Stimulated activated CD4-positive, alpha-beta T cell treated with anti-CD3 and anti-CD28 coated beads, Interleukin-4, amount 100 ng/mL, for 1 hour (primary cell): Measurements from ENCODE around the gene TRIM31.

Source experiments
- DNase-seq: peaks from one replicate; pipeline ENCODE4 v3.0.0-alpha.2; 2020

The TRIM31 gene

DNA sequence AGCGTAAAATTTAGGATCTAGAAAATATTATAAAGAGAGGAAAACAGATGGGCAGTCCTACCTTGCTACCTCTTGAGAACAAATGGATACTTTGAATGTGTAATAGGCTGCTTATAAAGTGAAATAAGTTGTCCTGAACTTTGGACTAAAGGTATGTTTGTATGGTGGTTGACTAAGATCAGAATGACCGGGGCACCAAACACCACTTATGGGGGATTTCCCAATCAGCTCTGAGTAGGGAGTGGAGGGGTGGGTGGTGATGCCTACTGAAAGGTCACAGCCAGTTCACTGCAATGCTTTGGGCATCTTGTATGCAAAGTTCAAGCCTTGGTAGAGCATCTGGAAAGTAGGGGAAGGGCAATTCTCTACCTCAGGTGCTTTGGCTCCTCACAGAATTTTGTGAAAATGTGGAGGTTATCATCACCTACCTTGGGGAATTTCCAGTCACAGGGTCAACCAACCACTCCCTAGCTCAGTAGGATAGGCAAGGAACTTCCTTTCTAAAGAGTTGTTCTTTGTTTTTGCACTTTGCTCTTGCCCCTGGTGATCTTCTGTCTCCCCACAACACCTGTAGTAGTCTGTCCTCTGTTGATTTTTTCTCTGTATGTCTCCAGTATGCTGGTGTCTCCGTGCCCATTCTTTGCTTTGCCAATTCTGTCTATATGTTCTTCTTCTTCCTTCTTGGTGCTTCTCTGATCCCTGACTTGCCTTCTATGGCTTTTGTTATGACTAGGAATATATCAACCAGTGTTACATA lies at the start of gene TRIM31:
TSS of gene TRIM31 (minus strand) at position 88 of the 757 bp plus-strand sequence. CDS start 285 bp downstream, outside the sequence.
- DNase-seq: no peak

GRCh38 chr6:30162265-30163089 lies 49.6 kb upstream of the TRIM31 start:
- DNase-seq: no peak

- no peak for DNase-seq
Measured at GRCh38 chr6:30160785-30161531, 48.1 kb upstream of the TRIM31 start, which contains the start of gene TRIM10. Gene TRIM10 (minus strand): TSS chr6:30161211. CDS start chr6:30160858, 353 bp downstream.

DNA sequence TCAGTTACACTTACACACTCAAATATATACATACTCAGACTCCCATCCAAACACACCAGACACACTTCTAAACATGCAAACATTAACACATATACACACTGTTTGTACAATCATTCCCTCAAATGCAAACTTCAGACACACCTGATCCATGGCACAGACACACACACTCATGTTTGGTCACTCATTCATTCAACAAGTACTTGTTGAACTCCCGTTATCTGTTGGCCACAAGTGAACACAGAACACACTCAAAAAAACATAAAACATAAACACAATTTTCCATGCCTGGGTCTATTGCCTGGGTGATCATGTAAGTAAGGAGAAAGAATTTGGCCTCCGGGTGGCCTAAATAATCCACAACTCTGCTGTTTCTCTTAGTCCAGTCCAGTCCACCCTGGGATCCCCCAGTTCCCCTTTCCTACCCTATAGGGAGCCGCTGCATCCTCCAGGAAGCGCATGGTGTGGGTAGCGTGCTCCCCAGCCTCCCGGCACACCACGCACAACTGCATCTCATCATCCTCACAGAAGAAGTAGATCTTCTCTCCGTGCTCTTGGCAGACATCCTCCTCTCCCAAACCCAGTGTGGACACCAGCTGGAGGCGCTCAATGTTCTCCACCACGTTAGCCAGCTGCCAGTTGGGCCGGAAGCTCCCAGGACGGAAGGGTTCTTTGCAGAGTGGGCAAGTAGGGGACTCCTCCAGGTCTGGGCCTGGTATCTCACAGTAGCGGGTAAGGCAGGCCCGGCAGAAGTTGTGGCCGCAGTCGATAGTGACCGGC lies 47.3 kb upstream of the TRIM31 start:
- DNase-seq: no peak

DNA sequence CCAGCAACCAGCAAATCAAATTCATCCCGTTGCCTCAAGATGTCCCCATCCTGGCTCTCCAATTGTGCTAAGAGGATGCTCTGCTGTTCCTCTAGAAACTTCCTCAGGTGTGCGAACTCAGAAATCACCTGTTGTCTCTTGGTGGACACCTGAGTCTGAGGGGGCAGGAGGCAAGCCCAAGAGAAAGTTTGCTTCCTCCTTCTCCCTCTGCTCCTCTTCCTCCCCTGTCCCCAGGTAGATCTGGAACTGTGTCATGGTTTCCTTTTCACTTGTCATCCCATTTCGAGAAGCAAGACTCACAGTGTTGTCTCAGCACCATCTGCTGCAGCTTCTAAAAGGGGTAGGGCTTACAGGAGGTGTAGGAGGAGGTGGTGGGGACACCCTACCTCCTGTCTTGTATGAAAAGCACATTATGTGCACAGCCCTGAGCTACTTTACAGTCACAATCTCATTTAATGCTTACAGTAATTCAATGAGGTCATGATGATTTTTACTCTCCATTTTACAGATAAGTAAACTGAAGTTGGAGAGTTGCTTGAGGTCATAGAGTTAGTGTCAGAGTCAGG lies 45.7 kb upstream of the TRIM31 start:
- no peak for DNase-seq

DNA sequence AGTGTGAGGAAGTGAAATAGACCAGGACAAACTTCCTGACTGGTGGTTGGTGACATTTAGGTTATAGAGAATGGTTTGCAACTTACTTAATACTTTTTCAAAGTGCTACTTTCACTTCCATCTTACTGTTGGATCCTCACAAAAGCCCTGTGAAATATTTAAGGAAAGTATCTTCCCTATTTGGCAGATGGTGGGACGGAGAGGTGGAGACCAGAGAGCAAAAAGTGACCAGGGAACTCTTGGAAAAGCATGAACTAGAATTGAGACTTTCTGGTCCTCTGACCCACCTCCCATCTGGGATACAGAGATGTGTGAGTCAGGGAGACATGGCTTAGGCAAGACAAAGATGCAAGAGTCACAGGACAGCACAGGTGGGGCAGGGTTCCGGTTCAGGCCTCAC lies 45.1 kb upstream of the TRIM31 start:
- no peak for DNase-seq

DNA sequence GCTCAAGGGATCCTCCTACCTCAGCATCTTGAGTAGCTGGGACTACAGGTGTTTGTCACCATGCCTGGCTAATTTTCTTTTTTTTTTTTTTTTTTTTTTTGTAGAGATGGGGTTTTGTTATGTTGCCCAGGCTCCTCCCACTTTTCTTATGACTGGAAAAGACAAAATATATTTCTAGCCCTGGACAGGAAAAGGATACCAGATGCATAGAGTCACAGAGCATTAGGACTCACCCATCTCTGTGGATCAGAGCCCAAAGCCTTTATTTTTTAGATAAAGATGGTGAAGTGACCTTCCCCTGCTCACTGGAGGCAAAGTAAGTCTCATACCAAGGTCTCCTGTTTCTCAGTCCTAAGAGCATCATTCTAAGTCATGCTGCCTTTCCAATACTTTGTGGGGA lies 44.7 kb upstream of the TRIM31 start:
- DNase-seq: no peak

- DNase-seq: no peak
Measured at GRCh38 chr6:30156774-30157173, 43.9 kb upstream of the TRIM31 start.

DNA sequence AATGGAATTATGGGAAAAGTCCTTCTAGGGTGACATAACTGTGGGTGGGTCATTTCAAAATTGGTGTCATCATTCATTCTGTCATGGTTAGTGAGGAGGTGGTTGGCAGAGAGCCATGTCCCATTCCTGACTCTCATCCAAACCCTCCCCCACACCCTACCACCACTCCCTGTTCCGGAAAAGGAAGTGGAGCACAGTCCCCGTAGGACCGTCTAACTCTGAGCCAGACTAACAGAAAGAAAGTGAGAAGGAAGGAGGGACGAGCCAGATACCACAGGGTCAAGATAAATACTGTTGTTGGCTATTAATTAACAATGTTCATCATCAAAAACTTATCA lies 43.3 kb upstream of the TRIM31 start:
- no peak for DNase-seq

DNA sequence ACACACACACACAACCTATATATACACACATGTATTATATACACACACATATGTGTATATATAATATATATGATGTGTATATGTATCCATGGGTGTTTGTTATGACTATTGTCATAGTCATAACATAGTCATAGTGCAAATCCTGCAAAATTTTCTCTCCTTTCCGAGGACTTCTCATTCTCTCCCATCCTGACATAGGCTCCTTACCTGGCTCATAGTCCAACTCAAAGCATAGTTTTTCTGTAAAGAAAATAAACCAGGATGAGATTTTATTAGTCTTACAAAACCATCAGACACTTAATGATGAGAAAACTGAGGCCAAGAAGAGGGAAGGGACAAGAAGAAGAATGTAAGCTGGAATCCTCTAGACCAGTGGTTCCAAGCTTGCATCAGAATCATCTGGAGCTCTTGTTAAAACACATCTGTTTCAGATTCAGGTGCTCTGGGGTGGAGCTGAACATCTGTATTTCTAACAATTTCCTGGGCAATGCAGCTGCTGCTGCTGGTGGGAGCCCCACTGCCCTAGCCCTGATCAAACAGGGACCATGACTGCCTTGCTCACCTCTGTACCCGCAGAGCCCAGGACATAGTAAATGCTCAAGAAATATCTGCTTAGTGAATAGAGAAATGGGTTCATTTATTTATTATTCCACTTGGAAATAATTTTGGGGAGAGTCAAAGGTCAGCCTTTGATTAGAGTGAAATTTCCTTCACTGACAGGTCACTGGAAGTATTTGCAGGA lies 42.8 kb upstream of the TRIM31 start:
- DNase-seq: no peak

DNA sequence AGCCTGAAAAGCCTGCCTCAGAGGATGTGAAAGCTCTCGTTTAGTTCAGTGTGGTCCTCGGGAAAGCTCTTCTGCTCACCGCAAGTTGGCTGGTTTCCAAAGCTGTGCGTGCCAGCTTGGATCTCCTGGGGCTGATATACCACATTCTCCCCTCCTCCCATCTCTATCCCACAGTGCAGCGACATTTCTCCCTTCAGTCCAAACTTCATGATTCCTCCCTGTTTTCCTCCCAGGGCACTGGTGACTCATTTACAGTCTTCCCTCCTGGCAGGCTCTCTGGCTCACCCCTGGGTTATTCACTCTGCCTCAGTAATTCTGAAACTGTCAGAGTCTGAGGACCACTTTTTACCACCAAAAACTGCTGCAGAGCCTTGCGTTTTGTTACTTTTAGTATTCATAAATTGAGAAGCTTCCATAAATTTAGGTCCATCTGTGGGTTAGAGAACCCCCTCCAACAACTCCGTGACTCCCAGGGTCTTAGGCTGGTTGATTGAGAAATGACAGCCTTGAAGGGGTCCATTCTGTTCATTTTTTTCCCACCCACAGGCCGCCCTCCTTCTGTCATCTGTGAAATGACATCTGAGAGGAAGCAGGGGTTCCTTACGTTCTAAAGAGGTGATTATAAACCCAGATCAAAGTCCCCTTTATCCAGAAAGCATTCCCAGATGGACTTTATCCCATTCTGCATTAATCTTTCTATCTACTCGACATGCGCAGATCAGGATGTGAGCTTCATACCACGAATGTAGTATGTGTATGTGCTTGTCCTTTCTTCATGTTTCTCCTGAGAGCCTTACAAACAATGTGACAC lies 42.0 kb upstream of the TRIM31 start:
- no peak for DNase-seq

DNA sequence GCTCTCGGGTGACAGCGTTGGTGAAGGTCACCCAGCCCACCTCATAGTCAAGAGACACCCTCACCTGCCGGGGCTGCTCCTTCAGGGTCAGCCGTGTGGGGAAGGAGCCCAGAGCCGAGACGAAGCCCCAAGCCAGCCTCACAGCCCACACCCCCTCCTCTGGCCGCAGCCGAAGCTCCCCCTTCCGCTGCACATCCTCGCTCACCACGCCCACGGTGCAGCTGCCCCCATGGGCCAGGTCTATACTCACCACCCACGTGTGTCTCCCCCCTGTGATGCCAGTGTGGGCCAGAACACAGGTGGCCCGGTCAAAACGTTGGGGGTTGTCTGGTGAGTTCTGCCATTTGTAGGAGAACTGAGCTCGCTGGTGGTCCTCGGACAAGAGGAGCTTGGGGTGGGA lies 41.2 kb upstream of the TRIM31 start:
- no peak for DNase-seq

DNA sequence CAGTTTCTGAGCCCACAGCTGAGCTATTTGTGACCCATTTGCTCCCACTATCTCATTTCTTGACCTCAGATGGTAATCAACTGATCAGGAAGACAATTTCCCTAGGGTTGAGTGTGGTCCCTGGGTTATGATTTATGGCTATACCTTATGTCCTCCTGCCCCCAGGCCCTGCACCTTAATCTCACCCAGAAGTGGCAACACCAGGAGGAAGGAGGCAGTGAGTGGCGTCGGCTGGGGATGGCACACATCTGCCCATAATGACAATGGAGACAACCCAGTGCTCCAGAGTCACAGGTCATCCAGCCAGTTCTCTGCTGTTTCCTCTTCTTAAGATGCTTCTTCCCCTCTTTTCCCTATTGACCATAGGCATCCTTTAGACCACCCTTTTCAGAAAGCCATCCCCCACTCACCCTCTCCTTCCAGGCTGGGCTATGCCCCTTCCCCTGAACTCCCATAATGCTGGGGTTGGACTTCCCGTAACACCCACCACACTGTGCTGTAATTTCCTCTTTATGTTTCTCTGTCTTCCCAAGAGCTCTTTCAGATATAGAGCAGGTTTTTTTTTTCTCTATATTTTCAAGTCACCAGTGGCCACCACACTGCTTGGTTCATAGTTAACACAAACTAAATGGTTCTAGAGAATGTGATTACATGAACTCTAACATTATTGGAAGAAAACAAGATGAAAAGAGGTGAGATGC lies 40.2 kb upstream of the TRIM31 start:
- no peak for DNase-seq

GRCh38 chr6:30152016-30152673 lies 39.3 kb upstream of the TRIM31 start:
- no peak for DNase-seq

DNA sequence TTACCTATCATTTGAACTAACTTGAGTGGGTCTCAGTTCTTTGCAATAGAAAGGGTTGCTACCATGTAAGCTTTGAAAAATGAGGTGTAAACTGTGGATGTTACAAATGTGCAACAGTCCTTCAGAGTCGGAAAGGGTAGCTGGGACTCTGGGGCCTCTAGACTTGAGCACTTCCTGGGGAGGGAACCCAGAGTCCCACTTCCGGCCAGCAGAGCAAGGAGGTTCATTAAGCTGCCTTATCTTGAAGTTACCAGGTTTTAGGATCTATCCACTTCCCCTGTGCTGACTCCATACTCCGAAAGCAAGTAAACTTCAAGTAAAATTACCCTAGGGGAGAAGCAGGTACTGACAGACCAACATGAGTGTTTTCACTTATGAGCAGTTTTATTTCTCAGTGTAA lies 38.7 kb upstream of the TRIM31 start:
- DNase-seq: no peak

DNA sequence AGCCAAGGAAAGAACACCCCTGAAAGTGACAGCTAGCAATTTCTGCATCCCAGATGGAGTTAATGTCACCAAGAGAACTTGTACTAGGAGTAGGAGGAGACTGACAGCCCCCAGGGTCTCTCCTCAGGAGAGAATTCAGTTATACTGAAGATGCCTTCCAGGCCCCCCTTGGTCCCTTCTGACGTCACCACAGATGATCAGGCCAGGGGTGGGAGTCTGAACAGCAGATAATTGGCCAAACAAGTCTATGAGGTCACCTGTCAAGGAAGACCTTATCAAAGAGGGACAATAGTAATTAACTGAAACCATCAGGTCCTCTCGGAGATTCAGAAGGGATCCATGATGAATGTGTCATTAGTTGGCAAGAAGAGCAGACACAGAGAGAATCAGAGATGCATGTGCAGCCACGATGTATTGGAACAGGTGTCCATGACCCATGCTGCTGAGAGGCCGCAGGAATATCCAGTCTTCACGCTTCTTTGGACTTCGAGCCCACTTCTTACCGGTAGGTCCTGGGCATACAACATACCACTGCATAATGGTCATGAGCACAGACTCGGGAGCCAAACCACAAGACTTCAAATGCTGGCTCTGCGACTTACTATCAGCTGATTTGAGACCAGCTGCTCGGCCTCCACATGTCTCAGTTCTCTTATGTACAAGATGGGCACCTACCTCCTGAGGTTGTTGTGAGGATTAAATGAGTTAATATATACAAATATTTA lies 37.9 kb upstream of the TRIM31 start:
- no peak for DNase-seq

- no peak for DNase-seq
Measured at GRCh38 chr6:30149858-30150550, 37.1 kb upstream of the TRIM31 start.

GRCh38 chr6:30149234-30149633 lies 36.3 kb upstream of the TRIM31 start:
- DNase-seq: no peak
